ENCODE results near the gene CLBA1. TPM values are rescaled to one million over a fixed set of nuclear protein-coding genes. Genes with fewer than 3 reads are reported as not detected.
A peak's percentile ranks its signal among the peaks of the same experiment; 100 is the strongest.
"Not testable (repeated sequence)": the region's sequence is repeated elsewhere in the genome, so short reads cannot be mapped to it uniquely, and the experiment has no call there.

The CLBA1 gene
- 17.3 TPM for total RNA-seq

- DNase-seq (ENCODE audit: low spot score): peak; percentile 90
Measured at GRCh38 chr14:104985675-104986486, at the start of gene CLBA1. CLBA1 (plus strand) TSS chr14:104985788; CDS start chr14:104986432, 644 bp downstream.

- DNase-seq (ENCODE audit: low spot score): no peak
Measured at GRCh38 chr14:104935955-104936354, 49.6 kb upstream of the CLBA1 start.

GRCh38 chr14:104936361-104937155 is 49.0 kb upstream of the CLBA1 start:
- no peak for DNase-seq (ENCODE audit: low spot score)

GRCh38 chr14:104937161-104937560 is 48.4 kb upstream of the CLBA1 start:
- no peak for DNase-seq (ENCODE audit: low spot score)

GRCh38 chr14:104937694-104938365 is 47.8 kb upstream of the CLBA1 start:
- DNase-seq (ENCODE audit: low spot score): no peak

GRCh38 chr14:104938436-104938835 is 47.2 kb upstream of the CLBA1 start:
- DNase-seq (ENCODE audit: low spot score): no peak

GRCh38 chr14:104938960-104939359 is 46.6 kb upstream of the CLBA1 start:
- DNase-seq (ENCODE audit: low spot score): no peak

- DNase-seq (ENCODE audit: low spot score): no peak
Measured at GRCh38 chr14:104939666-104940410, 45.8 kb upstream of the CLBA1 start.

GRCh38 chr14:104940526-104941150 is 45.0 kb upstream of the CLBA1 start:
- no peak for DNase-seq (ENCODE audit: low spot score)

- no peak for DNase-seq (ENCODE audit: low spot score)
Measured at GRCh38 chr14:104941508-104942365, 43.9 kb upstream of the CLBA1 start.

GRCh38 chr14:104942586-104942985 is 43.0 kb upstream of the CLBA1 start:
- DNase-seq (ENCODE audit: low spot score): no peak

GRCh38 chr14:104943216-104944015 is 42.2 kb upstream of the CLBA1 start:
- not testable (repeated sequence) for DNase-seq (ENCODE audit: low spot score)

- not testable (repeated sequence) for DNase-seq (ENCODE audit: low spot score)
Measured at GRCh38 chr14:104944016-104944308, 41.6 kb upstream of the CLBA1 start.

- DNase-seq (ENCODE audit: low spot score): not testable (repeated sequence)
Measured at GRCh38 chr14:104944436-104945205, 41.0 kb upstream of the CLBA1 start.

GRCh38 chr14:104945266-104945665 is 40.3 kb upstream of the CLBA1 start:
- DNase-seq (ENCODE audit: low spot score): not testable (repeated sequence)

- DNase-seq (ENCODE audit: low spot score): not testable (repeated sequence)
Measured at GRCh38 chr14:104945986-104946965, 39.3 kb upstream of the CLBA1 start.

GRCh38 chr14:104947201-104947600 is 38.4 kb upstream of the CLBA1 start:
- DNase-seq (ENCODE audit: low spot score): not testable (repeated sequence)
